OCI-LY7 (cell line): ENCODE measurements around the gene LRRN2. TPM values are rescaled to one million over a fixed set of nuclear protein-coding genes. Genes with fewer than 3 reads are reported as not detected.

ENCODE experiments used
- BruUV-seq: library from RNA; stranded (reverse); fragments of 400-500 nt; replicated peaks from 2 replicates; lab custom pipeline; 2021; lab: Mats Ljungman, UMichigan
- CTCF ChIA-PET: fragments of 300-600 bp; sonication (Branson Sonifier 250); formaldehyde crosslinking; loops from one replicate; lab custom pipeline; 2022; ENCODE audit warnings: antibody characterized with exemption; ENCODE audit not compliant: unreplicated experiment; lab: Charles Lee
- POLR2A ChIA-PET: fragments of 300-600 bp; sonication (Branson Sonifier 250); formaldehyde crosslinking; loops from one replicate; lab custom pipeline; 2022; ENCODE audit warnings: antibody characterized with exemption; lab: Charles Lee
- DNase-seq: peaks from one replicate; pipeline ENCODE4 v3.0.0-alpha.2; 2015; ENCODE audit warnings: low spot score
- H2AFZ ChIP-seq: fragments of 200-600 bp; sonication (generic), shearing (Covaris generic); 2 replicates; pipeline ENCODE4 v1.6.1; 2014; ENCODE audit warnings: mild to moderate bottlenecking, antibody characterized with exemption, low read length, moderate library complexity
- H3K27ac ChIP-seq: fragments of 200-600 bp; sonication (generic); 2 replicates; pipeline ENCODE4 v1.5.1; 2014; ENCODE audit warnings: mixed run types, low read depth, mild to moderate bottlenecking, moderate library complexity, low read length, inconsistent platforms; ENCODE audit not compliant: poor library complexity, severe bottlenecking
- H3K36me3 ChIP-seq: fragments of 200-600 bp; sonication (generic); 2 replicates; pipeline ENCODE4 v1.6.1; 2014; ENCODE audit warnings: mild to moderate bottlenecking, antibody characterized with exemption, low read length, moderate library complexity, mixed read lengths; ENCODE audit not compliant: insufficient read depth
- H3K4me1 ChIP-seq: fragments of 200-600 bp; sonication (generic); 2 replicates; pipeline ENCODE4 v1.5.1; 2014; ENCODE audit warnings: mild to moderate bottlenecking, low read length; ENCODE audit not compliant: insufficient read depth, poor library complexity, severe bottlenecking
- H3K4me2 ChIP-seq: fragments of 200-600 bp; sonication (generic); 2 replicates; pipeline ENCODE4 v1.6.1; 2014; ENCODE audit warnings: mild to moderate bottlenecking, low read length
- H3K4me3 ChIP-seq: fragments of 200-600 bp; sonication (generic); 2 replicates; pipeline ENCODE4 v1.5.1; 2014; ENCODE audit warnings: mild to moderate bottlenecking, low read depth, low read length; ENCODE audit not compliant: poor library complexity, severe bottlenecking
- H3K79me2 ChIP-seq: fragments of 200-600 bp; sonication (generic); 2 replicates; pipeline ENCODE4 v1.6.1; 2016; ENCODE audit warnings: low read depth, mild to moderate bottlenecking, low read length, moderate library complexity, mixed read lengths; ENCODE audit not compliant: insufficient read depth
- H3K9me2 ChIP-seq: fragments of 200-600 bp; sonication (generic); 2 replicates; pipeline ENCODE4 v1.6.1; 2016; ENCODE audit warnings: mild to moderate bottlenecking, low read length, mixed read lengths; ENCODE audit not compliant: insufficient read depth
- H3K9me3 ChIP-seq: fragments of 200-600 bp; sonication (generic); 2 replicates; pipeline ENCODE4 v1.6.1; 2014; ENCODE audit warnings: mild to moderate bottlenecking, mixed run types, low read length, mixed read lengths
- H4K20me1 ChIP-seq: fragments of 200-600 bp; sonication (generic); 2 replicates; pipeline ENCODE4 v1.6.1; 2014; ENCODE audit warnings: mild to moderate bottlenecking, antibody characterized with exemption, low read length, moderate library complexity, mixed read lengths; ENCODE audit not compliant: insufficient read depth
- CTCF ChIP-seq: fragments of 200-600 bp; sonication (generic); conservative IDR thresholded peaks from 2 replicates; pipeline ENCODE4 v1.5.1; 2014; ENCODE audit warnings: mild to moderate bottlenecking, antibody characterized with exemption, low read length, moderate library complexity, mixed read lengths
- EZH2phosphoT487 ChIP-seq: fragments of 200-600 bp; sonication (generic); IDR thresholded peaks from 2 replicates; pipeline ENCODE4 v1.6.1; 2018; ENCODE audit warnings: low read depth, borderline replicate concordance, mild to moderate bottlenecking, mixed run types, antibody characterized with exemption, low read length, moderate library complexity, mixed read lengths
- intact Hi-C: fragments of 100-400 bp; cut with micrococcal nuclease; formaldehyde crosslinking; loops from one replicate; pipeline ENCODE4 v1.10.0; 2022; ENCODE audit not compliant: unreplicated experiment
- small RNA-seq: library from RNA; depleted of rRNA; stranded (forward); fragments of <200 nt; gene quantifications from one replicate; pipeline ENCODE3, GENCODE V24; 2014
- total RNA-seq, 2 experiments: library from RNA; depleted of rRNA in 1 of 2; stranded (reverse); fragments of >200 nt in 1 of 2; shearing (Covaris generic) in 1 of 2; gene quantifications; 2 replicates each; pipeline ENCODE4 v1.2.3, GENCODE V29; 2014 to 2022

The LRRN2 gene
- total RNA-seq, 2 experiments from 2014 or later = not detected

- Histone ChIP-seq H3K79me2 (no peaks in the 10 kb centered on the region), H3K36me3 (peaks cover 26% of the 10 kb centered on the region), H3K4me3 (no peak overlapping the region), H3K4me1 (peaks cover 20% of the 10 kb centered on the region), H3K9me3 (no peaks in the 10 kb centered on the region), H2AFZ (no peak overlapping the region), H4K20me1 (no peaks in the 10 kb centered on the region), H3K4me2 (no peak overlapping the region), H3K27ac (no peak overlapping the region), H3K9me2 (no peaks in the 10 kb centered on the region)
- no peak for TF ChIP-seq EZH2phosphoT487
- TF ChIP-seq CTCF = no peak
- no peak for DNase-seq
- CTCF ChIA-PET = no interaction called here
- no TSS peak for BruUV-seq
- intact Hi-C loops = loop anchor here (5.0 to 10.0 kb wide), 3 partner anchors 125 to 155 kb away; partner anchors contain the start of gene PPP1R15B
- POLR2A ChIA-PET = interaction anchor here (1.1 to 1.2 kb wide), 2 partner anchors 27 to 189 kb away, joined by 3 read pairs; no protein-coding TSS in a partner anchor
Measured at GRCh38 chr1:204569478-204569877, 116.1 kb downstream of the LRRN2 start.

- DNase-seq = no peak
- ChIA-PET CTCF (interaction anchor here (1.4 kb wide), 1 partner anchor 238 kb away, joined by 4 read pairs; no protein-coding TSS in a partner anchor), POLR2A (interaction anchor here (0.8 to 1.2 kb wide), 3 partner anchors 10 to 190 kb away, joined by 3 to 5 read pairs (median 3); no protein-coding TSS in a partner anchor)
- Histone ChIP-seq H4K20me1 (no peaks in the 10 kb centered on the region), H3K4me1 (peaks cover 27% of the 10 kb centered on the region), H2AFZ (no peak overlapping the region), H3K4me2 (no peak overlapping the region), H3K79me2 (no peaks in the 10 kb centered on the region), H3K9me2 (no peaks in the 10 kb centered on the region), H3K36me3 (peaks cover 27% of the 10 kb centered on the region), H3K4me3 (no peak overlapping the region), H3K27ac (no peak overlapping the region), H3K9me3 (no peaks in the 10 kb centered on the region)
- intact Hi-C loops = loop anchor here (5.0 to 10.0 kb wide), 3 partner anchors 124 to 154 kb away; partner anchors contain the start of gene PPP1R15B
- TF ChIP-seq EZH2phosphoT487 = no peak
- no peak for TF ChIP-seq CTCF
- no TSS peak for BruUV-seq
Measured at GRCh38 chr1:204568576-204569315, 116.8 kb downstream of the LRRN2 start.

Small RNA genes lying within 50 kb of the gene (small RNA-seq; reads per million reads assigned to genes)
- not detected for gene RF00601
- not detected for gene RNA5SP75

Other genes with a start within 250 kb of the LRRN2 start
- 11.9 and 12.5 TPM in 2 replicates for gene PIK3C2B, start 190.9 kb downstream of the LRRN2 start, total RNA-seq (2014; rRNA removed; shearing (Covaris generic))
- 36.3 and 43.9 TPM in 2 replicates for gene PIK3C2B, start 190.9 kb downstream of the LRRN2 start, total RNA-seq (2022)
- gene MDM4, start 169.3 kb downstream of the LRRN2 start, total RNA-seq (2014; rRNA removed; shearing (Covaris generic)) = 102 and 120 TPM in 2 replicates
- gene MDM4, start 169.3 kb downstream of the LRRN2 start, total RNA-seq (2022) = 282 and 343 TPM in 2 replicates
- gene NFASC, start 185.1 kb upstream of the LRRN2 start, total RNA-seq (2014; rRNA removed; shearing (Covaris generic)) = not detected in 2 replicates
- 0.15 TPM in 1 of 2 replicates, not detected in the other for gene NFASC, start 185.1 kb upstream of the LRRN2 start, total RNA-seq (2022)